GM12878 (cell line): ENCODE measurements around the gene NT5C1A. TPM values are rescaled to one million over a fixed set of nuclear protein-coding genes. Genes with fewer than 3 reads are reported as not detected.

Experiments
- ATAC-seq: fragments of 200-7000 bp; cut with Tn5 transposase; 3 replicates; pipeline ENCODE4 v1.9.1; 2020; ENCODE audit warnings: mild to moderate bottlenecking, moderate library complexity
- BruUV-seq: library from RNA; stranded (reverse); fragments of 400-500 nt; replicated peaks from 2 replicates; lab custom pipeline; 2021; lab: Mats Ljungman, UMichigan
- CTCF ChIA-PET: fragments of 300-600 bp; sonication (Branson Sonifier 250); formaldehyde crosslinking; extraction: SDS; loops from one replicate; lab custom pipeline; 2021; ENCODE audit warnings: inconsistent platforms; lab: Yijun Ruan, JAX
- POLR2A ChIA-PET: fragments of 350-600 bp; formaldehyde crosslinking; extraction: SDS; loops from one replicate; lab custom pipeline; 2021; ENCODE audit warnings: inconsistent platforms; lab: Charles Lee
- RAD21 ChIA-PET: fragments of 300-600 bp; sonication (Branson Sonifier 250); formaldehyde crosslinking; loops from one replicate; lab custom pipeline; 2023; ENCODE audit warnings: antibody characterized with exemption; ENCODE audit not compliant: unreplicated experiment; lab: Charles Lee
- SMC1A ChIA-PET: fragments of 300-600 bp; sonication (Branson Sonifier 250); formaldehyde crosslinking; loops from one replicate; lab custom pipeline; 2023; ENCODE audit not compliant: unreplicated experiment, uncharacterized antibody; lab: Charles Lee
- DNase-seq: peaks from one replicate; pipeline ENCODE4 v3.0.0-alpha.2; 2011; ENCODE audit warnings: low read depth, low spot score
- FAIRE-seq: peaks from 3 replicates; lab custom pipeline; 2011; peaks lifted over from hg19 to GRCh38; lab: Jason Lieb, UNC
- H2AFZ ChIP-seq: 2 replicates; pipeline ENCODE4 v1.6.0; 2011; ENCODE audit warnings: low read depth, low read length, control low read depth; ENCODE audit not compliant: control insufficient read depth
- H3K27ac ChIP-seq: 2 replicates; pipeline ENCODE4 v1.5.1; 2011; ENCODE audit warnings: control low read depth; ENCODE audit not compliant: control insufficient read depth, insufficient read depth
- H3K27me3 ChIP-seq, 2 experiments: replicated peaks in 1 of 2; 2 replicates each; pipeline versions ENCODE4 v1.6.0 to v1.6.1; 2011; ENCODE audit warnings: low read length in 1 of 2; ENCODE audit not compliant: control insufficient read depth in 2 of 2, insufficient read depth in 2 of 2
- H3K36me3 ChIP-seq, 2 experiments: 2 replicates each; pipeline ENCODE4 v1.5.1; 2011; ENCODE audit warnings: low read length in 1 of 2; ENCODE audit not compliant: control insufficient read depth in 2 of 2, insufficient read depth in 2 of 2
- H3K4me1 ChIP-seq: 2 replicates; pipeline ENCODE4 v1.6.1; 2011; ENCODE audit warnings: mild to moderate bottlenecking, low read length, moderate library complexity, mixed read lengths; ENCODE audit not compliant: control insufficient read depth, insufficient read depth
- H3K4me2 ChIP-seq: 2 replicates; pipeline ENCODE4 v1.6.0; 2011; ENCODE audit warnings: control low read depth; ENCODE audit not compliant: control insufficient read depth, insufficient read depth
- H3K4me3 ChIP-seq: fragments of 200-600 bp; sonication (generic); 2 replicates; pipeline ENCODE4 v1.5.1; 2016
- H3K79me2 ChIP-seq: 2 replicates; pipeline ENCODE4 v1.6.0; 2011; ENCODE audit warnings: low read length; ENCODE audit not compliant: control insufficient read depth, insufficient read depth
- H3K9ac ChIP-seq: 2 replicates; pipeline ENCODE4 v1.8.0; 2011; ENCODE audit warnings: low read length, control low read depth, mixed read lengths; ENCODE audit not compliant: control insufficient read depth, insufficient read depth
- H3K9me3 ChIP-seq: replicated peaks from 3 replicates; pipeline ENCODE4 v1.5.1; 2011; ENCODE audit warnings: mild to moderate bottlenecking, low read length; ENCODE audit not compliant: control insufficient read depth, insufficient read depth
- H4K20me1 ChIP-seq: 2 replicates; pipeline ENCODE4 v1.6.0; 2011; ENCODE audit not compliant: control insufficient read depth, insufficient read depth
- E4F1 ChIP-seq: fragments of 450-650 bp; IDR thresholded peaks from 2 replicates; pipeline ENCODE4 v1.6.1; 2018; ENCODE audit warnings: borderline replicate concordance, mild to moderate bottlenecking; ENCODE audit not compliant: partially characterized antibody
- GABPA ChIP-seq: IDR thresholded peaks from 2 replicates; pipeline ENCODE4 v1.6.1; 2014; ENCODE audit warnings: antibody characterized with exemption, low read depth, mild to moderate bottlenecking, inconsistent platforms
- HDAC2 ChIP-seq: fragments of 200-600 bp; sonication (generic); IDR thresholded peaks from 2 replicates; pipeline ENCODE4 v1.6.1; 2017
- IKZF1 ChIP-seq: fragments of 450-650 bp; conservative IDR thresholded peaks from 2 replicates; pipeline ENCODE4 v1.6.1; 2017; ENCODE audit warnings: antibody characterized with exemption, mild to moderate bottlenecking
- KAT2A ChIP-seq: conservative IDR thresholded peaks from 2 replicates; pipeline ENCODE4 v1.6.1; 2011; ENCODE audit warnings: low read depth, low read length; ENCODE audit not compliant: control insufficient read depth
- LARP7 ChIP-seq: fragments of 450-650 bp; IDR thresholded peaks from 2 replicates; pipeline ENCODE4 v1.6.1; 2017; ENCODE audit warnings: mild to moderate bottlenecking
- NBN ChIP-seq: fragments of 450-650 bp; IDR thresholded peaks from 2 replicates; pipeline ENCODE4 v1.6.1; 2016
- NFYA ChIP-seq: IDR thresholded peaks from 2 replicates; pipeline ENCODE4 v1.6.1; 2011; ENCODE audit warnings: low read depth, mild to moderate bottlenecking, low read length, improper control_type of control experiment, borderline replicate concordance
- NR2C1 ChIP-seq: fragments of 450-650 bp; IDR thresholded peaks from 2 replicates; pipeline ENCODE4 v1.6.1; 2017; ENCODE audit warnings: antibody characterized with exemption, mild to moderate bottlenecking, moderate library complexity
- NR2F1 ChIP-seq: fragments of 450-650 bp; conservative IDR thresholded peaks from 2 replicates; pipeline ENCODE4 v1.6.1; 2017; ENCODE audit warnings: mild to moderate bottlenecking
- TARDBP ChIP-seq: IDR thresholded peaks from 2 replicates; pipeline ENCODE4 v1.6.1; 2016; ENCODE audit warnings: borderline replicate concordance
- ZNF274 ChIP-seq: IDR thresholded peaks from one replicate; pipeline ENCODE4 v1.8.0; 2011; ENCODE audit not compliant: insufficient read length, insufficient read depth
- ZSCAN29 ChIP-seq: fragments of 450-650 bp; IDR thresholded peaks from 2 replicates; pipeline ENCODE4 v1.6.1; 2017; ENCODE audit warnings: mild to moderate bottlenecking, moderate library complexity
- WGBS: methylation state at CpG from one replicate; pipeline ENCODE4 v1.1.6; 2016; ENCODE audit warnings: low lambda C conversion rate; ENCODE audit not compliant: insufficient replicate concordance, insufficient coverage; ENCODE audit errors: missing lambda C conversion rate; 5-methylcytosine and 5-hydroxymethylcytosine counted together
- in situ Hi-C: fragments of 300-500 bp; cut with MboI; formaldehyde crosslinking; loops from 9 replicates; pipeline ENCODE4 v1.14.3; 2018; ENCODE audit warnings: mixed read lengths
- intact Hi-C: fragments of 100-400 bp; cut with micrococcal nuclease; formaldehyde crosslinking; loops from one replicate; pipeline ENCODE4 v1.14.2; 2022; ENCODE audit not compliant: unreplicated experiment
- polyA plus RNA-seq, 11 experiments: library from polyadenylated mRNA; depleted of rRNA in 4 of 11; unstranded in 6 of 11; stranded (reverse) in 5 of 11; fragments of >200 nt; fragmentation: Nextera tagmentation in 4 of 11; fragmentation: Illumina TruSeq in 1 of 11; extraction: Ambion mirVana in 4 of 11; extraction: Trizol in 1 of 11; gene quantifications; 1 replicate in 1 of 11; 2 replicates in 10 of 11; pipeline versions ENCODE4 v1.2.1 to v1.2.3, GENCODE V29; 2011 to 2016; ENCODE audit warnings: inconsistent platforms in 2 of 11, missing spikeins in 2 of 11, low read depth in 1 of 11
- total RNA-seq, 4 experiments: library from RNA; depleted of rRNA in 3 of 4; stranded (reverse); fragments of >200 nt in 3 of 4; fragmentation: Illumina TruSeq in 1 of 4; extraction: Trizol in 1 of 4; gene quantifications; 2 replicates each; pipeline versions ENCODE4 v1.2.1 to v1.2.3, GENCODE V29; 2013 to 2021
- TF ChIP-seq, protein P1 (sequence below): fragments of 450-650 bp; IDR thresholded peaks from 2 replicates; pipeline ENCODE4 v1.6.1; 2017; ENCODE audit warnings: mild to moderate bottlenecking, moderate library complexity
- TF ChIP-seq, protein P2 (sequence below): IDR thresholded peaks from 2 replicates; pipeline ENCODE4 v1.6.1; 2011; ENCODE audit warnings: mild to moderate bottlenecking, low read depth, low read length, moderate library complexity; ENCODE audit not compliant: insufficient replicate concordance

Gene NT5C1A
- total and polyA plus RNA-seq, 10 of the 15 experiments (the other 5 are each of a cell fraction or from before 2014, with no cell fraction given): 0.05 to 0.77 (median 0.22) TPM; not detected in 1

DNA sequence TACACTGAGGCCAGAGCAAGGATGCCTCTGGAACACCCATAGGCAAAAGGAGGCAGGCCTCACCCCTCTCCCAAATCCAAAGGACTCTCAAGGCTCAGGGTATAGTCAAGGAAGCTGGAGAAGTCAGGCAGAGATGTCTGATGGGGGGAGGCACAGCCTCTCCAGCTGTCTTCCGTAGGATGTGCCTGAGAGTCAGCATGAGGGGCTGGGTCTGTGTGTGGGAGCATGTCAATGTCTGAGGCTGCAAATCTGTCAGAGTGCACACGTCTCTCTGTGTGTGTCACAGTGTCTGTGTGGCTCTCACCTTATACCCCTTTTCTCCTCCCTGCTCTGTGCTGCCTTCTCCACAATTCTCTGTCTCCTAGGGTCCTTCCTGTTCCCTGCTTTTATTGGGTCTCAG is 15.3 kb upstream of the NT5C1A start:
- no peak for DNase-seq
- in situ Hi-C loops: no loop called here
- no peak for FAIRE-seq
- Histone ChIP-seq H4K20me1 (no peaks in the 10 kb centered on the region), H3K4me3 (no peak overlapping the region), H3K9me3 (no peaks in the 10 kb centered on the region), H3K36me3 (no peaks in the 10 kb centered on the region), H3K27me3 (peaks cover 4 to 7% of the 10 kb centered on the region in 2 experiments), H2AFZ (no peak overlapping the region), H3K4me2 (no peak overlapping the region), H3K4me1 (peaks cover 4% of the 10 kb centered on the region; the same call in 1 of the 2 replicates), H3K79me2 (no peaks in the 10 kb centered on the region), H3K27ac (no peak overlapping the region), H3K9ac (no peak overlapping the region)
- POLR2A ChIA-PET: no interaction called here
- CTCF ChIA-PET: no interaction called here
- 23% methylated on average over 2 of the region's 2 CpGs for WGBS
- RAD21 ChIA-PET: no interaction called here
- intact Hi-C loops: no loop called here
- BruUV-seq: no TSS peak
- ATAC-seq: no peak
- no peak for TF ChIP-seq IKZF1
- no peak for TF ChIP-seq HDAC2
- no peak for TF ChIP-seq TARDBP
- no peak for TF ChIP-seq NFYA
- TF ChIP-seq, protein P1, sequence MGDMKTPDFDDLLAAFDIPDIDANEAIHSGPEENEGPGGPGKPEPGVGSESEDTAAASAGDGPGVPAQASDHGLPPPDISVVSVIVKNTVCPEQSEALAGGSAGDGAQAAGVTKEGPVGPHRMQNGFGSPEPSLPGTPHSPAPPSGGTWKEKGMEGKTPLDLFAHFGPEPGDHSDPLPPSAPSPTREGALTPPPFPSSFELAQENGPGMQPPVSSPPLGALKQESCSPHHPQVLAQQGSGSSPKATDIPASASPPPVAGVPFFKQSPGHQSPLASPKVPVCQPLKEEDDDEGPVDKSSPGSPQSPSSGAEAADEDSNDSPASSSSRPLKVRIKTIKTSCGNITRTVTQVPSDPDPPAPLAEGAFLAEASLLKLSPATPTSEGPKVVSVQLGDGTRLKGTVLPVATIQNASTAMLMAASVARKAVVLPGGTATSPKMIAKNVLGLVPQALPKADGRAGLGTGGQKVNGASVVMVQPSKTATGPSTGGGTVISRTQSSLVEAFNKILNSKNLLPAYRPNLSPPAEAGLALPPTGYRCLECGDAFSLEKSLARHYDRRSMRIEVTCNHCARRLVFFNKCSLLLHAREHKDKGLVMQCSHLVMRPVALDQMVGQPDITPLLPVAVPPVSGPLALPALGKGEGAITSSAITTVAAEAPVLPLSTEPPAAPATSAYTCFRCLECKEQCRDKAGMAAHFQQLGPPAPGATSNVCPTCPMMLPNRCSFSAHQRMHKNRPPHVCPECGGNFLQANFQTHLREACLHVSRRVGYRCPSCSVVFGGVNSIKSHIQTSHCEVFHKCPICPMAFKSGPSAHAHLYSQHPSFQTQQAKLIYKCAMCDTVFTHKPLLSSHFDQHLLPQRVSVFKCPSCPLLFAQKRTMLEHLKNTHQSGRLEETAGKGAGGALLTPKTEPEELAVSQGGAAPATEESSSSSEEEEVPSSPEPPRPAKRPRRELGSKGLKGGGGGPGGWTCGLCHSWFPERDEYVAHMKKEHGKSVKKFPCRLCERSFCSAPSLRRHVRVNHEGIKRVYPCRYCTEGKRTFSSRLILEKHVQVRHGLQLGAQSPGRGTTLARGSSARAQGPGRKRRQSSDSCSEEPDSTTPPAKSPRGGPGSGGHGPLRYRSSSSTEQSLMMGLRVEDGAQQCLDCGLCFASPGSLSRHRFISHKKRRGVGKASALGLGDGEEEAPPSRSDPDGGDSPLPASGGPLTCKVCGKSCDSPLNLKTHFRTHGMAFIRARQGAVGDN: no peak
- TF ChIP-seq, protein P2, sequence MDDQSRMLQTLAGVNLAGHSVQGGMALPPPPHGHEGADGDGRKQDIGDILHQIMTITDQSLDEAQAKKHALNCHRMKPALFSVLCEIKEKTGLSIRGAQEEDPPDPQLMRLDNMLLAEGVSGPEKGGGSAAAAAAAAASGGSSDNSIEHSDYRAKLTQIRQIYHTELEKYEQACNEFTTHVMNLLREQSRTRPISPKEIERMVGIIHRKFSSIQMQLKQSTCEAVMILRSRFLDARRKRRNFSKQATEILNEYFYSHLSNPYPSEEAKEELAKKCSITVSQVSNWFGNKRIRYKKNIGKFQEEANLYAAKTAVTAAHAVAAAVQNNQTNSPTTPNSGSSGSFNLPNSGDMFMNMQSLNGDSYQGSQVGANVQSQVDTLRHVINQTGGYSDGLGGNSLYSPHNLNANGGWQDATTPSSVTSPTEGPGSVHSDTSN: no peak
- TF ChIP-seq KAT2A: no peak
- TF ChIP-seq GABPA: no peak
- TF ChIP-seq ZSCAN29: no peak
- no peak for TF ChIP-seq E4F1
- no peak for TF ChIP-seq NBN
- no peak for TF ChIP-seq ZNF274
- no peak for TF ChIP-seq LARP7
- TF ChIP-seq NR2C1: no peak
- no peak for TF ChIP-seq NR2F1
- SMC1A ChIA-PET: no interaction called here
